HepG2 (cell line): Measurements from ENCODE around the gene STXBP2. TPM values are rescaled to one million over a fixed set of nuclear protein-coding genes. Genes with fewer than 3 reads are reported as not detected.

Source experiments
- ATAC-seq: fragments of 200-7000 bp; cut with Tn5 transposase; 3 replicates; pipeline ENCODE4 v1.9.1; 2020; ENCODE audit warnings: mild to moderate bottlenecking, moderate library complexity
- BruUV-seq: library from RNA; stranded (reverse); fragments of 400-500 nt; replicated peaks from 2 replicates; lab custom pipeline; 2021; lab: Mats Ljungman, UMichigan
- CTCF ChIA-PET: fragments of 300-600 bp; formaldehyde crosslinking; extraction: SDS; loops from one replicate; lab custom pipeline; 2021; ENCODE audit warnings: low total read pairs, inconsistent platforms, low intra/inter-chr PET ratio; lab: Yijun Ruan, JAX
- POLR2A ChIA-PET: fragments of 350-600 bp; sonication (Branson Sonifier 250); formaldehyde crosslinking; loops from one replicate; lab custom pipeline; 2020; ENCODE audit warnings: antibody characterized with exemption, inconsistent platforms; lab: Yijun Ruan, JAX
- DNase-seq: peaks from one replicate; pipeline ENCODE4 v3.0.0-alpha.2; 2015; ENCODE audit warnings: low spot score
- FAIRE-seq: peaks from 3 replicates; lab custom pipeline; 2011; peaks lifted over from hg19 to GRCh38; lab: Jason Lieb, UNC
- H2AFZ ChIP-seq: one replicate; pipeline ENCODE4 v1.6.1; 2011; ENCODE audit warnings: low read length, inconsistent platforms
- H3K27ac ChIP-seq: fragments of 300-600 bp; 3 replicates; pipeline ENCODE4 v1.8.0; 2011; ENCODE audit warnings: mixed run types, mild to moderate bottlenecking, mixed read lengths, low read length, inconsistent platforms; ENCODE audit not compliant: insufficient read depth; ENCODE audit errors: extremely low read length
- H3K27me3 ChIP-seq, 2 experiments: fragments of 200-600 bp in 1 of 2; 2 replicates in 1 of 2; 3 replicates in 1 of 2; pipeline versions ENCODE4 v1.6.0 to v1.8.0; 2011; ENCODE audit warnings: low read length in 2 of 2, mild to moderate bottlenecking in 2 of 2, moderate library complexity in 2 of 2, inconsistent platforms in 1 of 2; ENCODE audit not compliant: insufficient read depth in 2 of 2, control insufficient read depth in 1 of 2
- H3K36me3 ChIP-seq, 2 experiments: fragments of 200-600 bp in 1 of 2; replicated peaks in 1 of 2; 2 replicates in 1 of 2; 3 replicates in 1 of 2; pipeline versions ENCODE4 v1.5.1 to v1.8.0; 2011; ENCODE audit warnings: low read length in 2 of 2, inconsistent platforms in 1 of 2; ENCODE audit not compliant: insufficient read depth in 2 of 2, control insufficient read depth in 1 of 2
- H3K4me1 ChIP-seq: 2 replicates; pipeline ENCODE4 v1.5.1; 2012; ENCODE audit warnings: low read length, inconsistent platforms; ENCODE audit not compliant: insufficient read depth
- H3K4me2 ChIP-seq: 2 replicates; pipeline ENCODE4 v1.6.0; 2011; ENCODE audit warnings: low read depth, low read length, inconsistent platforms
- H3K4me3 ChIP-seq, 3 experiments: fragments of 200-600 bp in 1 of 3; sonication (generic), shearing (Covaris generic) in 1 of 3; replicated peaks in 1 of 3; 2 replicates each; pipeline ENCODE4 v1.5.1; 2011 to 2016; ENCODE audit warnings: low read length in 3 of 3, inconsistent platforms in 2 of 3, low read depth in 2 of 3, mild to moderate bottlenecking in 2 of 3, control low read depth in 1 of 3, mixed read lengths in 1 of 3; ENCODE audit not compliant: insufficient read depth in 1 of 3
- H3K79me2 ChIP-seq: one replicate; pipeline ENCODE4 v1.6.1; 2011; ENCODE audit warnings: low read length, inconsistent platforms; ENCODE audit not compliant: insufficient read depth
- H3K9ac ChIP-seq: 2 replicates; pipeline ENCODE4 v1.6.0; 2011; ENCODE audit warnings: mild to moderate bottlenecking, low read depth, low read length, inconsistent platforms; ENCODE audit not compliant: insufficient read depth
- H3K9me3 ChIP-seq: 2 replicates; pipeline ENCODE4 v1.5.1; 2012; ENCODE audit warnings: mild to moderate bottlenecking, low read length
- H4K20me1 ChIP-seq: 2 replicates; pipeline ENCODE4 v1.6.0; 2011; ENCODE audit warnings: inconsistent platforms, mild to moderate bottlenecking, low read length, moderate library complexity; ENCODE audit not compliant: insufficient read depth
- BRD4 ChIP-seq: sonication (generic); formaldehyde crosslinking; IDR thresholded peaks from 2 replicates; pipeline ENCODE4 v1.4.0; 2020; ENCODE audit warnings: missing genetic modification reagents
- JUN ChIP-seq: sonication (generic); formaldehyde crosslinking; IDR thresholded peaks from 2 replicates; pipeline ENCODE4 v1.4.0; 2020; ENCODE audit warnings: mild to moderate bottlenecking, missing genetic modification reagents
- KAT7 ChIP-seq: IDR thresholded peaks from 2 replicates; pipeline ENCODE4 v1.6.1; 2018; ENCODE audit warnings: borderline replicate concordance, missing compliant biosample characterization
- NKX3-1 ChIP-seq: sonication (generic); formaldehyde crosslinking; IDR thresholded peaks from 2 replicates; pipeline ENCODE4 v1.5.0; 2020; ENCODE audit warnings: missing genetic modification reagents
- TCF12 ChIP-seq, 2 experiments: fragments of 450-650 bp in 1 of 2; sonication (generic) in 1 of 2; formaldehyde crosslinking in 1 of 2; IDR thresholded peaks; 2 replicates each; pipeline versions ENCODE4 v1.6.1 to v1.8.0; 2017 to 2022; ENCODE audit warnings: antibody characterized with exemption in 1 of 2, mild to moderate bottlenecking in 1 of 2, missing genetic modification reagents in 1 of 2, moderate library complexity in 1 of 2
- ZEB1 ChIP-seq: IDR thresholded peaks from 2 replicates; pipeline ENCODE4 v1.6.1; 2012; ENCODE audit warnings: mild to moderate bottlenecking, low read depth, inconsistent platforms; ENCODE audit not compliant: insufficient replicate concordance
- ZFX ChIP-seq: sonication (generic); formaldehyde crosslinking; IDR thresholded peaks from 2 replicates; pipeline ENCODE4 v1.4.0; 2020; ENCODE audit warnings: mild to moderate bottlenecking, low read depth, missing genetic modification reagents, moderate library complexity
- ZNF101 ChIP-seq: sonication (generic); formaldehyde crosslinking; IDR thresholded peaks from 2 replicates; pipeline ENCODE4 v1.4.0; 2020; ENCODE audit warnings: mild to moderate bottlenecking, low read depth, missing genetic modification reagents, borderline replicate concordance
- ZNF235 ChIP-seq: sonication (generic); formaldehyde crosslinking; IDR thresholded peaks from 2 replicates; pipeline ENCODE4 v1.8.1; 2023; ENCODE audit warnings: mild to moderate bottlenecking, missing genetic modification reagents, borderline replicate concordance
- ZNF296 ChIP-seq: sonication (generic); formaldehyde crosslinking; conservative IDR thresholded peaks from 2 replicates; pipeline ENCODE4 v1.5.0; 2020; ENCODE audit warnings: mild to moderate bottlenecking, missing genetic modification reagents
- ZNF589 ChIP-seq: sonication (generic); formaldehyde crosslinking; conservative IDR thresholded peaks from 2 replicates; pipeline ENCODE4 v1.8.0; 2022; ENCODE audit warnings: mild to moderate bottlenecking, moderate library complexity, missing genetic modification reagents
- ZNF788 ChIP-seq: sonication (generic); formaldehyde crosslinking; IDR thresholded peaks from 2 replicates; pipeline ENCODE4 v1.5.0; 2020; ENCODE audit warnings: mild to moderate bottlenecking, missing genetic modification reagents, borderline replicate concordance
- ZNF816 ChIP-seq: sonication (generic); formaldehyde crosslinking; IDR thresholded peaks from 2 replicates; pipeline ENCODE4 v1.8.0; 2022; ENCODE audit warnings: missing genetic modification reagents, mild to moderate bottlenecking, borderline replicate concordance
- ZSCAN12 ChIP-seq: sonication (generic); formaldehyde crosslinking; IDR thresholded peaks from 2 replicates; pipeline ENCODE4 v1.9.0; 2021; ENCODE audit warnings: mild to moderate bottlenecking, missing genetic modification reagents
- WGBS: methylation state at CpG from one replicate; pipeline ENCODE4 v1.1.6; 2017; ENCODE audit warnings: low lambda C conversion rate; 5-methylcytosine and 5-hydroxymethylcytosine counted together
- in situ Hi-C: cut with HindIII; loops from 2 replicates; pipeline ENCODE4 v1.10.0; 2017; ENCODE audit warnings: low pct_unique_long_range_greater_than_20kb; ENCODE audit not compliant: extremely low pct_ligation_motif_present
- intact Hi-C: fragments of 100-400 bp; cut with micrococcal nuclease; formaldehyde crosslinking; loops from one replicate; pipeline ENCODE4 v1.10.0; 2022; ENCODE audit not compliant: unreplicated experiment
- polyA plus RNA-seq, 8 experiments: library from polyadenylated mRNA; depleted of rRNA in 3 of 8; stranded (reverse) in 7 of 8; unstranded in 1 of 8; fragments of >200 nt; fragmentation: Illumina TruSeq in 4 of 8; extraction: Trizol in 4 of 8; gene quantifications; 2 replicates each; pipeline versions ENCODE4 v1.2.1 to v1.2.3, GENCODE V29; 2011 to 2016; ENCODE audit warnings: low read depth in 4 of 8, missing spikeins in 1 of 8, mixed read lengths in 1 of 8; ENCODE audit not compliant: insufficient read depth in 1 of 8
- total RNA-seq, 5 experiments: library from RNA; depleted of rRNA; stranded (reverse); fragments of >200 nt; fragmentation: Illumina TruSeq; extraction: Trizol; gene quantifications; 2 replicates each; pipeline ENCODE4 v1.2.3, GENCODE V29; 2016; ENCODE audit warnings: low read depth in 1 of 5
- TF ChIP-seq, protein P1 (sequence below): sonication (generic); formaldehyde crosslinking; IDR thresholded peaks from 2 replicates; pipeline ENCODE4 v1.9.0; 2022; ENCODE audit warnings: low read depth, missing genetic modification reagents
- TF ChIP-seq, protein P2 (sequence below): sonication (generic); formaldehyde crosslinking; IDR thresholded peaks from 2 replicates; pipeline ENCODE4 v1.5.1; 2020; ENCODE audit warnings: mild to moderate bottlenecking, missing genetic modification reagents, borderline replicate concordance
- TF ChIP-seq, protein P3 (sequence below): sonication (generic); formaldehyde crosslinking; conservative IDR thresholded peaks from 2 replicates; pipeline ENCODE4 v1.8.1; 2023; ENCODE audit warnings: missing genetic modification reagents

The STXBP2 gene
- total and polyA plus RNA-seq, 2 of the 13 experiments (the other 11 are each of a cell fraction or from before 2014, with no cell fraction given): 22.8 to 40.1 TPM

- Histone ChIP-seq H3K4me3 (peak overlapping the region; percentile 85 to 99 (median 97); a peak in 5 of 6 replicates), H3K9me3 (no peaks in the 10 kb centered on the region), H3K9ac (peak overlapping the region; percentile 24; the same call in 1 of the 2 replicates), H3K36me3 (0 out of 5 replicates have a peak, but pooled peaks cover 0 to 2% of the 10 kb centered on the region in 2 experiments), H3K27me3 (peaks cover 3 to 20% of the 10 kb centered on the region in 2 experiments; a peak in 2 of 5 replicates), H3K4me2 (peak overlapping the region; percentile 92), H3K27ac (no peak overlapping the region), H2AFZ (no peak overlapping the region), H3K4me1 (peaks cover 36% of the 10 kb centered on the region), H4K20me1 (no peaks in the 10 kb centered on the region), H3K79me2 (peaks cover 5% of the 10 kb centered on the region)
- CTCF ChIA-PET: interaction anchor here (2.8 to 3.1 kb wide), 2 partner anchors 28 to 111 kb away, joined by 13 to 34 read pairs; no protein-coding TSS in a partner anchor
- intact Hi-C loops (loop anchor here (2.0 kb wide), 1 partner anchor 119 kb away; no protein-coding TSS in a partner anchor), in situ Hi-C loops (loop anchor here (5.0 to 10.0 kb wide), 2 partner anchors 115 to 118 kb away; no protein-coding TSS in a partner anchor)
- no TSS peak for BruUV-seq
- DNase-seq (no peak), ATAC-seq (no peak), FAIRE-seq (no peak)
- WGBS: 8% methylated on average over 21 of the region's 22 CpGs
- POLR2A ChIA-PET: interaction anchor here (0.7 to 1.2 kb wide), 2 partner anchors 43 to 112 kb away, joined by 4 read pairs; no protein-coding TSS in a partner anchor
- TF ChIP-seq NKX3-1 (CRISPR knock-in tag) (no peak), TCF12 (IDR thresholded peaks at IDR 0.05) (no peak), TCF12 (CRISPR knock-in tag; IDR thresholded peaks at IDR 0.05) (no peak), ZNF296 (CRISPR knock-in tag) (no peak), JUN (no peak), BRD4 (CRISPR knock-in tag) (no peak), ZNF816 (CRISPR knock-in tag) (no peak), ZNF235 (no peak), ZNF589 (CRISPR knock-in tag) (no peak), ZEB1 (no peak), ZNF101 (CRISPR knock-in tag) (no peak), ZSCAN12 (CRISPR knock-in tag) (no peak), ZFX (no peak), ZNF788 (CRISPR knock-in tag) (no peak), KAT7 (CRISPR knock-in tag) (no peak)
- TF ChIP-seq, protein P1, sequence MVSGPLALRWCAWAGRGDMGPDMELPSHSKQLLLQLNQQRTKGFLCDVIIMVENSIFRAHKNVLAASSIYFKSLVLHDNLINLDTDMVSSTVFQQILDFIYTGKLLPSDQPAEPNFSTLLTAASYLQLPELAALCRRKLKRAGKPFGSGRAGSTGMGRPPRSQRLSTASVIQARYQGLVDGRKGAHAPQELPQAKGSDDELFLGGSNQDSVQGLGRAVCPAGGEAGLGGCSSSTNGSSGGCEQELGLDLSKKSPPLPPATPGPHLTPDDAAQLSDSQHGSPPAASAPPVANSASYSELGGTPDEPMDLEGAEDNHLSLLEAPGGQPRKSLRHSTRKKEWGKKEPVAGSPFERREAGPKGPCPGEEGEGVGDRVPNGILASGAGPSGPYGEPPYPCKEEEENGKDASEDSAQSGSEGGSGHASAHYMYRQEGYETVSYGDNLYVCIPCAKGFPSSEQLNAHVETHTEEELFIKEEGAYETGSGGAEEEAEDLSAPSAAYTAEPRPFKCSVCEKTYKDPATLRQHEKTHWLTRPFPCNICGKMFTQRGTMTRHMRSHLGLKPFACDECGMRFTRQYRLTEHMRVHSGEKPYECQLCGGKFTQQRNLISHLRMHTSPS: 0 out of 2 replicates have a peak, but pooled peaks have one; percentile 5
- TF ChIP-seq, protein P2, sequence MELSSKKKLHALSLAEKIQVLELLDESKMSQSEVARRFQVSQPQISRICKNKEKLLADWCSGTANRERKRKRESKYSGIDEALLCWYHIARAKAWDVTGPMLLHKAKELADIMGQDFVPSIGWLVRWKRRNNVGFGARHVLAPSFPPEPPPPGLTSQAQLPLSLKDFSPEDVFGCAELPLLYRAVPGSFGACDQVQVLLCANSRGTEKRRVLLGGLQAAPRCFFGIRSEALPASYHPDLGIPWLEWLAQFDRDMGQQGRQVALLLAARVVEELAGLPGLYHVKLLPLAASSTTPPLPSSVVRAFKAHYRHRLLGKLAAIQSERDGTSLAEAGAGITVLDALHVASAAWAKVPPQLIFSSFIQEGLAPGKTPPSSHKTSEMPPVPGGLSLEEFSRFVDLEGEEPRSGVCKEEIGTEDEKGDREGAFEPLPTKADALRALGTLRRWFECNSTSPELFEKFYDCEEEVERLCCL (CRISPR knock-in tag): no peak
- TF ChIP-seq, protein P3, sequence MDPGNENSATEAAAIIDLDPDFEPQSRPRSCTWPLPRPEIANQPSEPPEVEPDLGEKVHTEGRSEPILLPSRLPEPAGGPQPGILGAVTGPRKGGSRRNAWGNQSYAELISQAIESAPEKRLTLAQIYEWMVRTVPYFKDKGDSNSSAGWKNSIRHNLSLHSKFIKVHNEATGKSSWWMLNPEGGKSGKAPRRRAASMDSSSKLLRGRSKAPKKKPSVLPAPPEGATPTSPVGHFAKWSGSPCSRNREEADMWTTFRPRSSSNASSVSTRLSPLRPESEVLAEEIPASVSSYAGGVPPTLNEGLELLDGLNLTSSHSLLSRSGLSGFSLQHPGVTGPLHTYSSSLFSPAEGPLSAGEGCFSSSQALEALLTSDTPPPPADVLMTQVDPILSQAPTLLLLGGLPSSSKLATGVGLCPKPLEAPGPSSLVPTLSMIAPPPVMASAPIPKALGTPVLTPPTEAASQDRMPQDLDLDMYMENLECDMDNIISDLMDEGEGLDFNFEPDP (CRISPR knock-in tag): 0 out of 2 replicates have a peak, but pooled peaks have one; percentile 21
Observed at GRCh38 chr19:7679771-7680605, 43.1 kb downstream of the STXBP2 start.
